Activated CD4-positive, alpha-beta T cell treated with anti-CD3 and anti-CD28 coated beads, Interleukin-2, amount 50 U/mL, for 1 hour (primary cell): Measurements from ENCODE around the gene TMEM205.
A peak's percentile ranks its signal among the peaks of the same experiment; 100 is the strongest.
"Not testable (repeated sequence)": the region's sequence is repeated elsewhere in the genome, so short reads cannot be mapped to it uniquely, and the experiment has no call there.

Experiments
- DNase-seq: peaks from one replicate; pipeline ENCODE4 v3.0.0-alpha.2; 2020

The TMEM205 gene

DNA sequence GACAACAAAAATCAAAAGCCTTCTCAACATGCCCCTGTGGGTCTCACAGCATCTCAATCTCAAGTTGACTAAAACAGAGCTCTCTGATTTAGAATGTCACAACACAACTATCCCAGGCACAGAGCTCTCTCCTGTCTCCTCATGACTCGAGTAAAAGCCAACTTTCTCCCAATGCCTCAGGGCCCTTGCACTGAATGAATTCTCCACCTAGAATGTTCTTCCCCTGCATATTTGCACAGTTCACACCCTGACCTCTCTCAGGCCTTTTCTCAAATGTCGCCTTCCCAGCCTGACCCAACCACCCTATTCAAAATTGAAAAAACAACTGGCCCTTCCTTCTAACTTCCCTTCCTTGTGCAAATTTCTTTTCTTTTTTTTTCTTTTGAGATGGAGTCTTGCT lies 24.7 kb upstream of the TMEM205 start:
- DNase-seq, result no peak

DNA sequence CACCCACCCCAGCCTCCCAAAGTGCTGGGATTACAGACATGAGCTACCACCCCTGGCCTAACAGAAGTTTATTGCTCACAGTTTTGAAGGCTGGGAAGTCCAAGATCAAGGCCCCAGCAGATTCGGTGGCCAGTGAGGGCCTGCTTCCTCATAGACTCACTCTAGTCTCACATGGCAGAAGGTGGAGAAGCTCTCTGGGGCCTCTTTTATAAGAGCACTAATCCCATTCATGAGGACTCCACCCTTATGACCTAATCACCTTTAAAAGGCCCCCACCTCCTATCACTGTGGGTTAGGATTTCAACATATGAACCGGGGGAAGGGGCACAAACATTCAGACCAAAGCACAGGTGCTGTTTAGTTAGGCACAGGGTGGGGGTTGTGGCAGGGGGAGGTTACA lies 21.5 kb upstream of the TMEM205 start:
- DNase-seq, result no peak

DNA sequence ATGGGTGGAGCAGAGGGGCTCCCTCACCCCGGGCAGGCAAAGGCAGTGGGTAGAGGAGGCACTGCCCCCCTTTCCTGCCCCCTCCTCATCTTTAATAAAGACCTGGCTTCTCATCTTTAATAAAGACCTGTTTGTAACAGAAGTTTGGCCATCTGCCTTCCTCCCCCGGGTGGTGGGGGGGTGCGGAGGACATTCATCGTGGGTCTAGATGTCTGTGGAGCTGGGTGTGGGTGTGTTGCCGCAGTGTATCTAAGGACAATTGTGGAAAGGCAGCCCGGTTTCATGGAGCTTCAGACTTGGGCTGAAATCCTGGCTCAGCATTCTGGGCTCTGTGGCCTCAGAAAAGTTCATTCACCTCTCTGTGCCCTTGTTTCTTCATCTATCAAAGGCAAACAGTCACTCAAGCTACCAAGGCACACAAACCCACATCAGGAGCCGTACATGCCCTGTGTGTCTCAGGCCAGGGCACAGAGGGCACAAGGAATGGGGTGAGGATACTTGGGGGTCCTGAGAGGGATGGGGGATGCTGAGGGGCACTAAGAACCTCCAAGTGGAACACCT lies 19.6 kb upstream of the TMEM205 start:
- DNase-seq, result no peak

DNA sequence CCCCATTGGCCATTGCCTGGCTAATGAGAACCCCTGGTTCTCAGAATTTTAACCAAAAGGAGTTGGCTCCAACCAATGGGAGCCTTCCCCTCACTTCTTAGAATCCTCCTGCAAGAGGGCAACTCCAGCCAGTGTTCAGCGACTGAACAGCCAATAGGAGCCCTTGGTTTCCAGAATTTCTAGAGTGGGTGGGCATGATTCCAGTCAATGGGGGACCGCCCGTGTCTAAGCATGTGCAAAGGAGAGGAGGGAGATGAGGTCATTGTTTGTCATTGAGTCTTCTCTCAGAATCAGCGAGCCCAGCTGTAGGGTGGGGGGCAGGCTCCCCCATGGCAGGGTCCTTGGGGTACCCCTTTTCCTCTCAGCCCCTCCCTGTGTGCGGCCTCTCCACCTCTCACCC lies 18.9 kb upstream of the TMEM205 start:
- no peak for DNase-seq

DNA sequence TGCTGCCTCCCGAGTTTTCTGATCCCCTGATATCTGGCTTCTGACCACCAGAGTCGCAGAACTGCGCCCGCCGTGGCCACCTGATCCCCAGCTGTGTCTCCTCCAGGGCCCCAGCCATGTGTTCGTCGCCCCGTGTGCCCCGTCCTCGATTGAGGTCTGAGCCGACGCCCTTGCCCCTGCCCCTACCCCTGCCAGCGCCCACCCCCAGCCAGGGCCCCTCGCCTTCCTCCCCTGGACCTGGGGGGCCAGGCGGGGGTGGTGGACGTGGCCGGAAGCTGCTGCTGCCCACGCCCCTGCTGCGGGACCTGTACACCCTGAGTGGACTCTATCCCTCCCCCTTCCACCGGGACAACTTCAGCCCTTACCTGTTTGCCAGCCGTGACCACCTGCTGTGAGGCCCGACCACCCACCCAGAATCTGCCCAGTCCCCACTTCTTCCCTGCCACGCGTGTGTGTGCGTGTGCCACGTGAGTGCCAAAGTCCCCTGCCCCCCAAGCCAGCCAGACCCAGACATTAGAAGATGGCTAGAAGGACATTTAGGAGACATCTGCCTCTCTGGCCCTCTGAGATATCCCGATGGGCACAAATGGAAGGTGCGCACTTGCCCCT lies 18.3 kb upstream of the TMEM205 start:
- DNase-seq, result no peak

DNA sequence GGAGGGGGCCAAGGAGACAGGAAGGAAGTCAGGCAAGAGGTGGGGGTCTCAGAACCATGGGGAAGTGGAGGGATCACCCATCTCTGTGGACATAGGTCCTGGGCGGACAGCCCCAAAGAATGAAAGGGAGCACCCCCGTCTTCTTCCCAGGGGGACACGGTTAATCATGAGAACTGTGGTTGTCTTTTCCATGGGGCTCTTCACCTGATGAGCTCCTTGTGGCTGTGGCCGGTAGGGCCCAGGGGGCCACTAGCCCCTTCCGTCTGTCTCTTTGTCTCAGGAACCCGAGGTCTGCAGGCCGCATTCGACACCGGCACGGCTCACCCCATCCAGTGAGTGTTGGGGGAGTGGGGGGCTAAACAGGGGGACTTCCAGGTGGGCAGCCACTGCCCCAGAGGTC lies 17.8 kb upstream of the TMEM205 start:
- no peak for DNase-seq

DNA sequence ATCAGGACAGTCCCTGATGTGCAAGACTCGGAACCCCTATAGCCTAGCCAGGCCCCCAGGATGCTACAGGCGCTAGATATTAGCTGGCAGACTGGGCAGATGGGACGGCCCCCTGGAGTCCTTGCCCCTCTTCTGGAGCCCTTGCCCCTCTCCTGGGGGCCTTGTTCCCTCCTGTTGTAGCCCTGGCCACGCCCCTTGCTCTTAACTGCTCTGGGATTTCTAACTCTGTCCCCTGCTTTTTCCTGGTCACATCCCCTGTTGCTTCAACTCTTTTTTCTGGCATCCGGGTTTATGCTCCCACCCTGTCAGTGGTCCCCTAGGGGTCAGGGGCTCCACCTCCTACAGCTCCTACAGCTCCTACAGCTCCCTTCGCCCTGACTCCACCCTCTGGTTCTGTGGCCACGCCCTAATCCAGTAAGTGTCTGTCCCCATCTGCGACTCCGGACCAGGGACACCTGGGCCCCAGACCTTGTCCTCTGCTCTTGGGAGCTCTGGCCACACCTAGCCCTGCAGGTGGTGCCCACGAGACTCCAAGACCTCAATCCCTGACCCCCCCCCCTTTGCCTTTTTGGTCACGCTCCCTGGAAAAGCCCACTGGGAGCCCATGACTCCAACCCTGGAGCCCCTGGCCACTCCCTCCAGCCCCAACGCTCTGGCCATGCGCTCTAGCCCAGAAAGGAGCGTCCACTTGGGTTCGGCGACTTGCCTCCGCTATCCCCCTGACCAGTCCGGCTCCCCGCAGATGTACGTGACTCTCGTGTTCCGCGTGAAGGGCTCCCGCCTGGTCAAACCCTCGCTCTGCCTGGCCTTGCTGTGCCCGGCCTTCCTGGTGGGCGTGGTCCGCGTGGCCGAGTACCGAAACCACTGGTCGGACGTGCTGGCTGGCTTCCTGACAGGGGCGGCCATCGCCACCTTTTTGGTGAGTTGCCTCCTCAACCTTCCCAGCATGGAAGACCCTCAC lies 16.0 kb upstream of the TMEM205 start:
- DNase-seq, result no peak

DNA sequence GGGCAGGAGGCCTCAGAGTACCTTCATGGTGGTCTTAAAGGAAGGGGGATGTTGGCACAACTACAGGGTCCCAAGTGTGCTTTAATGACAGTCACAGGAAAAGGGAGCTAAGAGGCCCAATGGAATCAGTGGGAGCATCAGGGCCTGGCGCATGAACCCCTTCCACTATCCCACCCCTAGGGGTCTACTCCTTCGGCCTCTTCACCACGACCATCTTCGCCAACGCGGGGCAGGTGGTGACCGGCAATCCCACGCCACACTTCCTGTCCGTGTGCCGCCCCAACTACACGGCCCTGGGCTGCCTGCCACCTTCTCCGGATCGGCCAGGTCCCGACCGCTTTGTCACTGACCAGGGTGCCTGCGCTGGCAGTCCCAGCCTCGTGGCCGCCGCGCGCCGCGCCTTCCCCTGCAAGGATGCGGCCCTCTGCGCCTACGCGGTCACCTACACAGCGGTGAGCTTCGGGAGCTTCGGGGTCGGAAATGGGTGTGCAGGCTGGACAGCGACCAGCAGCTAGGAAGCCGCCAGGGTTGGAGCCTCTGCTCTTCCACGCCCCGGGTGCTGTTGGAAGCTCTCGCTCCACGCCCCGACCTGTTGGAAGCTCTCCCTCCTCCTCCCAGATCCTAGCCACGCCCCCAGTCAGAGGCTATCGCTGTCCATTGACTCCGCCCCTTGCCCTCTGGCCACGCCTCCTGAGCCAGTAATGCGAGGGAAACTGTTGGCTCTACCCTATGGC lies 15.1 kb upstream of the TMEM205 start:
- no peak for DNase-seq

DNA sequence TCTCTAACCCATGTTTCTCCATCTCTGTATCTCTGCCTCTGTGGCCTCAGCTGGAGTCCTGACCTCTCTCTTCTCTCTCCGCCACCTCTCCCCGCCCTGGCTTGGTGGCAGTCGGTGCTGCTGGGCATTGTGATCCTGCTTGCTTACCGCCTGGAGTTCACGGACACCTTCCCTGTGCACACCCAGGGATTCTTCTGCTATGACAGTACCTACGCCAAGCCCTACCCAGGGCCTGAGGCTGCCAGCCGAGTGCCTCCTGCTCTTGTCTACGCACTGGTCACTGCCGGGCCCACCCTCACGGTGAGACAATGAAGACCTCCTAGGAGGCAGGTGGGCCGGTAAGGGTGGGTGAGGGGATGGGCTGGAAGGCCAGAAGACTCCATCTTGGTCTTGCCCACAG lies 13.4 kb upstream of the TMEM205 start:
- no peak for DNase-seq

DNA sequence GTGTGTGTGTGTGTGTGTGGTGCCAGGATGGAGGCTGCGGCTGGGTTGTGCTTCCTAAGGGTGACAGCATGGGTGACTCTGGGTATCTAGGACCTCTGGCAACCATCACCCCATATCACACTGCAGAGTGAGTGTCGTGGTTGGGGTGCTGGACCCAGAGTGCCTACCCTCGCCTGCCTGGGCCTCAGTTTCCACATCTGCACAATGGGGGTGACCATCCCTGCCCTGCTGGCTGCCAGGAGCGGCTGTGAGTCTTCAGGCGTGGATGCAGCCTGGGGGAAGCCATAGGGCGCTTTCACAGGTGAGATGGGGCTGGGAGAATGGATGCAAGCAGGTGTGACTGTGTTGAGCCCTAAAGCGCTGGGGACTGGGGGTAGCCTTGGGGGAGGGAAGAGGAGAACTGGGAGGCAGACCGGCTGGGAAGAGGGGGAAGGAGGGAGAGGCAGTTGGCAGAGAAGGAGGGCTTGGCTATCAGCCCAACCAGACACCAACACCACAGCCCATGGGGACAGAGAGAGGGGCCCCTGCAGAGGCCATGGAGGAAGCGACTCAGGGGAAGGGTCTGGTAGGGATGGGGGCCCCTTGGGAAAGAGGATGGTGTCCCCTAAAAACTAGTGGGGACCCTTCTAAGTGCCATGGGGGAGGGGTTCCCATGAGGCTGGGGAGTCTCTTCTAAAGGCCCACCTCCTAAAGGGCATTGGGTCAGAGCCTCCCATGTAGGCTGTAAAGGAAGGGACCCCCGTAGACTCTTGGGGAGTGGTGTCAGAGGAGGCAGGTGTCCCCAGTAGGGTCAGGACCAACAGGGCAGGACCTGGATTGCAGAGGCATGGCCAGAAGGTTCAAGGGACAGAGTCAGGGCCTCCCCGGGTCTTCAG lies 10.8 kb upstream of the TMEM205 start:
- no peak for DNase-seq

DNA sequence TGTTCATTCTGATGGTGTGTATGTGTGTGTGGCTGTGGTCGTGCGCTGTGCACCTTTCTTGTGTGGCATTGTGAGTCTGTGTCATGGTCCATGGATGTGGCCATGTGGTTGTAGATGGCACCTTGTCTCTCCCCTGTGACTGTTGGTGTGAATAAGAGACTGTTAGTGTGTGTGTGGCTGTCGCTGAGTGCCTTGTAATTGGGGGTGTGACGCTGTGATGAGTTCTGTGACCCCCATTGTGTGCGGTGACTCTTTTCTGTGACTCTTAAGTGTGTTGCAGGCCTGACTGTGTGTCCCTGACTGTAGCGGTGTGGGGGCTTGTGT lies 10.0 kb upstream of the TMEM205 start:
- no peak for DNase-seq

DNA sequence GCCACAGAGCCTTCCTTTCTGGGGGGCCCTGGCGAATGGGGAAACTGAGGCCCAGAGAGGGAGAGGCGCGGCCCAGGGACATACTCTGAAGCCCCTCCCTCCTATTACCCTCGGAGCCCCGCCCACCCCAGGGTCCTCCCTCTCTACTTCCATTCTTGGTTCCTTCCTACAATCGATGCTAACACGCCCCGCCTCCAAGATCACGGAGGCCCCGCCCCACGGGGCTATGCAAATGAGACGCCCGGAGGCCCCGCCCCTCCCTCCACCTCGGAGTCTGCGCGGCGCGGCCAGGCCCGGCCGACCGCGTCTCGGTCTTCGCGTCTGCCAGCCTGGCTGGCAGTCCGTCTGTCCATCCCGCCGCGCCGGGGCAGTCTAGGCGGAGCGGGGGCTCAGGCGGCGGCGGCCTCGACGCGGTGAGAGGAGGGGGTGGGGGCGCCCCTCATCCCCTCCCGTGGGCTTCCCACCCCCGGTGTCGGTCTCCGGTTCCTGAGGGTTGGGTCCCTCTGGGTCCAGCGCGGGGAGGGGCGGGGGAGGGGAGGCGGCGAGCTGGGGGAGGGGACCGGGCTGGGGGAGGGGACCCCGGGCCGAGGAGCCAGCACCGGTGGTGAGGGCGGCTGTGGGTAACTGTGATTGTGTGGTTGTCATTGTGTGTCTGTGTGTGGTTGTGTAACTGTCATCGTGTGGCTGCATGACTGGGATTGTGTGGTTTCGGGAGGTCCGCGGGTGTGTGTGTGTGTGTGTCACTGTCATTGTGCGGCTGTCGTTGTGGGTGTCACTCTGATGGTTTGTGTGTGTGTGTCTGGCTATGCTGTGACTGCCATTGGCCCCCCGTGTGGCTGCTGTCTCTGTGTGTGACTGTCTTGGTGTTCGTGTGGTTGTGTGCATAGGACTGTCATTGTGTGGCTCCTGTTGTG lies 9.3 kb upstream of the TMEM205 start, which contains the start of gene PLPPR2:
Gene PLPPR2, plus strand, starts transcription at position 273 of the 914 bp plus-strand sequence. CDS start 2,242 bp downstream, outside the sequence.
- peak; percentile 87 for DNase-seq

DNA sequence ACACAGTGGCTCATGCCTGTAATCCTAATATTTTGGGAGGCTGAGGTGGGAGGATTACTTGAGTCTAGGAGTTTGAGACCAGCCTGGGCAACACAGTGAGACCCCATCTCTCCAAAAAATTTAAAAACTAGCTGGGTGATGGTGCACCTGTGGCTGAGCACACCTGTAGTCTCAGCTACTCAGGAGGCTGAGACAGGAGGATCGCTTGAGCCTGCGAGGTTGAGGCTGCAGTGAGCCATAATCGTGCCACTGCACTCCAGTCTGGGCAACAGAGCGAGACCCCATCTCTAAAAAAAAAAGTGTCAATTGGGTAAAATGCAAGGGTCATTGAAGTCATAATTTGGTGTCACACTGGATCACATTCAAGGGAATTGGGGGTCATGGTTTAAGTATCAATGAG lies 8.0 kb upstream of the TMEM205 start:
- not testable (repeated sequence) for DNase-seq

DNA sequence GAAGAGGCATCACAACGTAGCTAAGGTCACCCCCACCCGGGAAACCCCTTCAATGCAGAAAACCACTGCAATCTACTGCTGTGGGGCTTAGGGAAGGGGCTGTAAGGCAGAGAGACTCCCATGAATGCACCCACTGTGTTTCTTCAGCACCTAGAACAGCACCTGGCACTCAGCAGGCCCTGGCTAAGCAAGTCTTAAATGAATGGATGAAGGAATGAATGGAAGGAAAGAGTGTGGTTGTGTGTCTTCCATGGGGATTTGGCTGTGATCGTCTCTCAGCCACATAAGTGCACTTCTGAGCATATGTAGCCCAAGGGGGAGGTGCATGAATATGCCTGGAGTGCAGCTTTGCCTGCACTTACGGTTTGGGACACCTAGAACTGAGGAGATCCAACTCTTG lies 3.1 kb upstream of the TMEM205 start:
- DNase-seq, result no peak

DNA sequence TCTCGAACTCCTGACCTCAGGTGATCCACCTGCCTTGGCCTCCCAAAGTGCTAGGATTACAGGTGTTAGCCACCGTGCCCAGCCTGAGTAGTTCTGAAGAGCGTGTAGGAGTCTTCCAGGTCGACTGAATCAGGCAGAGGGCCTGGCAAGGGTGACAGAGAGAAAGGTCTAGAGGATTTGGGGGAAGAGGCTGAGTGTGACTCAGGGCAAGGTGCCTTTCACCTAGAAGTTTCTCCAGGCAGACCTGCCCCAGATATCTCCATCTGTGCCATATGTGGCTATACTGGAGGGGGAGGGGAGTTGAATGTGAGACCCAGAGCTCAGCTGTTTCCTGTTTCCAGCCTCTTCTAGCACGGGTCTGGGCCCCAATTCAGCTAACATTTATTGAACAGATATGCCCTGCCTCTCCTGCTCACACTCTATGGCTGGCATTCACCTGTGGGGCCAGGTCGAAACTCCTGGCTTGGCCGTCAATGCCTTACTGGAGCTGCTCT lies 1.5 kb upstream of the TMEM205 start:
- DNase-seq, result no peak

DNA sequence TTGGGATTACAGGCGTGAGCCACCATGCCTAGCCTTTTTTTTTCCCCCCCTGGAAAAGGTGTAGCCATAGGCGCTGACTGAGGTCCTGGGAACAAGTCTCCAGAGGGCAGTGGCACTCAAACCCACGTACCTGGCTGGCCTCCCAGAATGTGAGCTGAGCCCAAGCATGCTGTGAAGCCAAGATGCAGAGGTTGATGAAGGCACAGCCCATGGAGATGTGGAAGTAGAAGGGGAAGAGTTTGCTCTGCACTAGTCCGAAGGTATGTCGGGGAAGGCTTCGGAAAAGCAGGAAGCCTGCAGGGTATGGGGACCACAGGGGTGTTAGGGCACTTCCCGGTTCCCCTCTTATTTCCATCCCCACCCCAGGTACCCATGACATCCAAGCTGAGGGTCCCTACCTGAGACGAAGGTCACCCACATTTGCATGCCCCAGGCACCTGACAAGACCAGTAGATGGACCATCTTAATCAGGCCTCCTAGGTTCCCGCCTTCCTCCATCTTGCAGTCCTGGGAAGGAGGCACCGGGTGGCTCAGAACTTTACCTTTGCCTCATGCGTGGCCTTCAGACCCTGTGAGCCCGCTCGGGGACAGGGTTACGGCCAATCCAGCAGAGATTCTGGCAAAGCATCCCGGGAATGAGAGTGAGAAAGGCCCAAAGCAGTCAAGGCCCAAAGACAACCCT lies 805 bp downstream of the TMEM205 start:
- DNase-seq, result no peak

DNA sequence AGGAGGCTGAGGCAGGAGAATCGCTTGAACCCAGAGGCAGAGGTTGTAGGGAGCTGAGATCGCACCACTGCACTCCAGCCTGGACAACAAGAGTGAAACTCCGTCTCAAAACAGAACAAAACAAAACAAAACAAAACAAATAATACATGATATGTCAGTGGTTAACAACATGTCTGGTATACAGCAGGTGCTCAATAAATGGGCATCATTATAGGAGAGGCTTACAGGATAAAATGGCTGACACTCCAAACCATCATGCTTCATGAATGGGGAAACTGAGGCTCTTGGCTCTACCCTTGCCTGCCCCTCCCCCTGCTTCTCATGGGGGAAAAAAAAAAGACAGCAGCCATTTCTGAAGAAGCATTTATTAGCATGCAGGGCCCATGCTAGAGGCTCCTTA lies 3.6 kb downstream of the TMEM205 start:
- DNase-seq, result no peak

DNA sequence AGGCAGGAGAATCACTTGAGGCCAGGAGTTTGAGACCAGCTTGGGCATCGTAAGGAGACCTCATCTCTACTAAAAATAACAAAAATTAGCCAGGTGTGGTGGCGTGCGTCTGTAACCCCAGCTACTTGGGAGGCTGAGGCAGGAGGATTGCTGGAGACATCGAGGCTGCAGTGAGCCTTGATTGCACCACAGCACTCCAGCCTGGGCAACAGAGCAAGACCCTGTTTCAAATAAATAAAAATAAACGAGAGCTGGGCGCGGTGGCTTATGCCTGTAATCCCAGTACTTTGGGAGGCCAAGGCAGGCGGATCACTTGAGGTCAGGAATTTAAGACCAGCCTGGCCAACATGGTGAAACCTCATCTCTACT lies 6.0 kb downstream of the TMEM205 start:
- DNase-seq, result not testable (repeated sequence)

DNA sequence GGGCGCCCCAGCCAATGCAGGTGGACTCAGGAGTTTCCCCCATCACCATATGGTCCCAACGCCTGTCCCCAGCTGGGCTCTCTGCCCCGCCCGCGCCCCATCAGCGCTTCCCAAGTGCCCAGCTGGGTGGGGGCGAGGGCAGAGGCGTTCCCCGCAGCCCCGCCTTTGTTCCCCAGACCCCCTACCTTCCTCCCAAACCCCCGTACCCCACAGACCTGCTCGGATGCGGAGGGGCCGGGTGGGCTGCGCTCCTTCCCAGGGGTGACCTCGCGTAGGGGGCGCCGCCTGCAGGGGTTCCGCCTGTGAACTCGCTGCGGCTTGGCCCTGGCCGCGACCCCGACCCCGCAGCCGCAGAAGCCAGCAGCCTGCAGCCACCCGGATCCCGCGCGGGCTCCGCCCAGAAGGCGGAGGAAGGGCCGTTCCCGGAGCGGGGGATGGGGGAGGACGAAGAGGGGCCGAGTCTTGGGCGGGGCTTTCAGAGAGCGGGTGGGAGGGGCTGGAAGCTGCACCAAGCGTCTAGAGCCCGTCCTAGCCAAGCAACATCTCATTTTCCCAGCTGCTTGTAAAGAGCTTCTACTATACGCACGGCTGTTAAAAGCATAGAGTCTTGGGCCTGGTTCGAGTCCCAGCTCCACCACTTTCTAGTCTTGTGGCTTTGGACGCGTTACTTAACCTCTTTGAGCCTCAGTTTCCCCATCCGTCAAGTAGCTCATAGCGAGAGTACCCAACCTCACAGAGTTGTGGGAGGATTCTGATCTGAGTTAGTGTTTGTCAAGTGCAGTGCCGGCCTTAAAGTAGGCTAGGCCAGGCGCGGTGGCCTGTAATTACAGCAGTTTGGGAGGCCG lies 6.6 kb downstream of the TMEM205 start, which contains the start of gene RAB3D:
Gene RAB3D, minus strand, starts transcription at position 404 of the 845 bp plus-strand sequence. CDS start 2,258 bp downstream, outside the sequence.
- peak; percentile 71 for DNase-seq
